ENCODE measurements around the gene FUS.
"Not testable (repeated sequence)": the region's sequence is repeated elsewhere in the genome, so short reads cannot be mapped to it uniquely, and the experiment has no call there.

Gene FUS

DNA sequence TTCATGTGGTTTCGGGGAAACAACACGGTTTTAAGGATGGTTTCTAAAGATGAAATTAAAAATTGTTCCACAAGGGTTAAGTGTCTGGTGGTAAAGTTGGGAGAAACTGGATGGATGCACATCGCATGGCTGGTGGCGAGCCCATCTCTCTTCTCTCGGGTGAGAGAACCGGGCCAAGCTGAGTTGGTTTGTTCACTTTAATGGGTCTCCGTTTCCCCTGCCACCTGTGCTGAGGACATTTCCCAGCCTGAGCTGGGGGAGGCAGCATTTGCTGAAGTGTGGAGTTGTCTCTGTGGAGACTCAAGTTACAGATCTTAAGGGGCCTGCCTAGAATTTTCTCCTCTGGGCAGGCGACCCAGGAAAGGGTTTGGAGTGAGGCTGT is 7.9 kb downstream of the FUS start:
- DNase-seq, result no peak

DNA sequence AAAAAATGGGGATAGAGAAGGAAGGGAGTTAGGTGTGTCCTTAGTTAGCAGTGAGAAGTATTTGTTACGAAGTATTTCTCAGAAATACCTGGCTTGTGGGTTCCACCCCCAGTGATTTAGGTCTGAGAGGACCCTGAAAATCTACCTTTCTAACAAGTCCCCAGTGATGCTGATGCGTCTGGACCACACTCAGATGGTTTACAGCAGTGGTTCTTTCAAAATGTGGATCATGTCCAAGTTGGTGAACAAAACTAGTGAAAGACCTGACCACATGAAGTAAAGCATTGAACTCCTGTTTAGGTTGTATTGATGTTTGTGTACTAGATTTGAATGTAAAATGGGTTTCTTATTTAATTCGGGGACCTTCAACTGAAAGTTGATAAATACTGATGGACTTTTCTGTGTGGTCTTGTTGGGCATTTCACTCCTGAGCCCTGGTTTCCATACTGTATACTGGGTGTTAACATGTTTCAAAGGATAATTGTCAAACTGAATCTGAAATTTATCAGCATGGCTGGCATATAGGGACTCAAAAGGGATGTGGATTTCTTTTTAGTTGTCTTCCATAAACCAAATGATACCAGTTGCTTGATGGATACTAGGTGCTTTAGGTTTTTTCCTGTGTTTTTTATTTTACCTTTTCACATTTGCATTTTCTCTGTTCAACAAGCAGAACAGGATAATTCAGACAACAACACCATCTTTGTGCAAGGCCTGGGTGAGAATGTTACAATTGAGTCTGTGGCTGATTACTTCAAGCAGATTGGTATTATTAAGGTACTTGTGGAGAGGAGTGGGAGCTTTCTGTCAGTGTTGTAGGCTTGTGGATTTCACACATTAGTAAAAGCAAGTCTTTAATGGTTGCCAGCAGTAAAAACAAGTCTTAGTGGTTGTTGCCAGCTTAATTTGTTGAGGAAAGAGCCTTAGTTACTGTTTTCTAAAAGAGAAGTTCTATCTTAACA is 8.8 kb downstream of the FUS start:
- DNase-seq, result no peak

DNA sequence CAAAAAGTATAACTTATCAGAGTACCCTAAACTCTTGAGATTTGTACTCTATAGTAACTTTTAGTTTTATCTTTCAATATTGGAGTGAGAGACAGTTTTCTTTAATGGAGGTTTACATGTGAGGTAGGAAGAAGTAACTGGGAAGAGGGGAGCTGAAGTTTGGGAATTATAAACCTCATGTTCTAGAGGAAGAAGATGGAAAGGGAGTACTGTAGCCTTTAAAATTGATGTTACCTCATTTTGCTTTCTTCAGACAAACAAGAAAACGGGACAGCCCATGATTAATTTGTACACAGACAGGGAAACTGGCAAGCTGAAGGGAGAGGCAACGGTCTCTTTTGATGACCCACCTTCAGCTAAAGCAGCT is 9.5 kb downstream of the FUS start:
- DNase-seq, result no peak

GRCh38 chr16:31190061-31190460 is 10.1 kb downstream of the FUS start:
- no peak for DNase-seq

DNA sequence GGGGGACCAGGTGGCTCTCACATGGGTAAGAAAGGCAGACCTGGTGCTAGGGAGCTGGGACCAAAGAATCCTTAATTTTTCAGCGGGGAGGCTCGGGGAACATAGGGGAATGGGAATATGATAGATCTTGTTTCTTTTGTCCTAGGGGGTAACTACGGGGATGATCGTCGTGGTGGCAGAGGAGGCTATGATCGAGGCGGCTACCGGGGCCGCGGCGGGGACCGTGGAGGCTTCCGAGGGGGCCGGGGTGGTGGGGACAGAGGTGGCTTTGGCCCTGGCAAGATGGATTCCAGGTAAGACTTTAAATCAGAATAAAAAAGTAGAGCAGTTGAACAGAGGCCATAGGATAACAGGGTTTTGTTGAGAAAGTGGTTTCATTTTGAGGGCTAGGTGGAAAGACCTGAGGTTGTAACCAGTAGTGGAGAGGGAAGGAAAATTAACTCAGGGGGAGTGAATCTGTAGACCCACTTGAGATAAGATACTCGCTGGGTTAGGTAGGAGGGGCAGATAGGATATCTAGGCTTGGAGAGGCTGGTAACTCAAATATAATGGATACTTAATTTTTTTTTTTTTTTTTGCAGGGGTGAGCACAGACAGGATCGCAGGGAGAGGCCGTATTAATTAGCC is 11.0 kb downstream of the FUS start:
- DNase-seq, result no peak

- DNase-seq, result no peak
These were observed 11.9 kb downstream of the FUS start for GRCh38 chr16:31191697-31192428.

DNA sequence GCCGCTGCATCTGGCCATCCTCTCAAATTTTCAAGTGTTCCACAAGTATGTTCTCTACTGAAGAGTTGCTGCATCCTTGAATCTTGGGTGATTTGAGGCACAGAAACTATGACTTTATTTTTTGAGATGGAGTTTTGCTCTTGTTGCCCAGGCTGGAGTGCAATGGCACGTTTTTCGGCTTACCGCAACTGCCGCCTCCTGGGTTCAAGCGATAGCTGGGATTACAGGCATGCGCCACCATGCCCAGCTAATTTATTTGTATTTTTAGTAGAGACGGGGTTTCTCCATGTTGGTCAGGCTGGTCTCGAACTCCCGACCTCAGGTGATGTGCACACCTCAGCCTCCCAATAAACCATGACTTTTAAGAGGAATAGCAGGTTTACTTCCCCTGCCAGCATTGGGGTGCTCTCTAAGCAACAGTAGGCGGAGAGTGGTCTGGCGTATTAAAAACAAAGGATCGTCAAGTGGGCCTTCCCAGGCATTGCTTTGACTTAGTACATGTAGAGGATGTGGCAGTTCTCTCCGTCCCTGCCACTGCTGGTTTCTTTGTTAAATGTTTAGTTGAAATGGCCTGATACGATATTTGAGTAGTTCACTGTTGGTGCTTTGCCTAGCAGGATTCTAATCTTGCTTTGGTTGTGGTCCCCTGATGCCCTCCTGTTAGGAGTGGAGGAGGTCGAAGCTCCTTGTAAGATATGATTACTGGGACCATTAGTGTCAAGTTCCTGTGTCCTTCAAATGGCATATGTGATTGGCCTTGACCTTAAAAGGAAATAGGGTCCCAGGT is 13.1 kb downstream of the FUS start:
- no peak for DNase-seq

- no peak for DNase-seq
These were observed 13.9 kb downstream of the FUS start for GRCh38 chr16:31193874-31194273.

GRCh38 chr16:31194898-31195297 is 15.0 kb downstream of the FUS start:
- DNase-seq, result no peak

- not testable (repeated sequence) for DNase-seq
These were observed 15.9 kb downstream of the FUS start for GRCh38 chr16:31195861-31196260.

- no peak for DNase-seq
These were observed 16.6 kb downstream of the FUS start for GRCh38 chr16:31196324-31197088.

DNA sequence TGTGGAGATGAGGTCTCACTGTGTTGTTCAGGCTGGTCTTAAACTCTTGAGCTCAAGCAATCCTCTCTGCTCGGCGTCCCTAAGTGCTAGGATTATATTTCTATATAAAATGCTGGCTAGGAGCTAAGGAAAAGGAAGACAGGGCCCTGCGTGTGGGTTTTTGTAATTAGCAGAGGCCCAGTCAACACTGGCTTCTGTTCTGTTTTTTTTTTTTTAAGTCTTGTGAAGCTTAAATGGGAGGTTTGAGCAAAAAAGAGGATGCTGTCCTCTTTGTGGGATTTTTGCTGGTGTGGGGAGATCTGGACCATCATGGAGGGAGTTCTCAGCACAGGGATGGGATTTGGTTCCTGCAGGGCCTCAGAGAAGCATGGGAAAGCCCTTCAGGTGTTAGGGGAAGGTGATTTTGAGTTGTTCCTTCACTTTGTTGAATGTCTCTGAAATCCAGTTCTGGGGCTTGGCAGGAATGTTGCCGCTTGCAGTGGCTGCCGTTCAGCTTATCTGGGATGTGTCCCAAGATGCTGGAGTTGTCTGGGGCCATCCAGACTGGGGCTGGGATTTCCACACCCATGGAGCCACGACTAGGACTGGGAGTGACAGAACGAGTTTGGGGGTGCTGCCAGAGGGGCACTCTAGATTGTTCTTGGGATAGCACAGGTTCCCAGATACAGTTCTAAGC is 18.4 kb downstream of the FUS start:
- DNase-seq, result no peak

DNA sequence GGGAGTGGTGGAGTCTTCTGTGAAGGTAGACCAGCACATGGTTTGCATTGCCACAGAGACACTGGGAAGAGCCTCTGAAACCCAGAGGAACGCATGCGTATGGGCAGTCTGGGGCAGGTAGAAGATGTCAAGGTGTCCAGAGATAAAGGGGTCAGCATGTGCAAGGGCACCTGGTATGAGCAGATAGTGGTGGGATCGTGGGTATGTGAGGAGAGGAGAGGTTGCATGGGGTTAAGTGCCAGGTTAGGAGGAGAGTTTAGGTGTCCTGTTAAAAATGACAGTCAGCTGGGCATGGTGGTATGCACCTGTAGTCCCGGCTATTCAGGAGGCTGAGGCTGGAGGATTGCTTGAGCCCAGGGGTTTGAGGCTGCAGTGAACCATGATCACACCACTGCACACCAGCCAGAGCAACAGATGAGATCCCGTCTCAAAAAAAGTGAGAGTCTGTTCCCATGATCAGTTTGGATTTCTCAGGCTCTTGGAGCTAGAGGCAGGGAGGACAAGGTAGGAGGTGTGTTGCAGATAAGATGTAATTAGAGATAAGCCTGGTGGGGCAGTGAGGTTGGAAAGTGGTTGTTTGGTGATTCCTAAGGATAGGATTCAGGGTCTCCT is 19.6 kb downstream of the FUS start:
- DNase-seq, result no peak

DNA sequence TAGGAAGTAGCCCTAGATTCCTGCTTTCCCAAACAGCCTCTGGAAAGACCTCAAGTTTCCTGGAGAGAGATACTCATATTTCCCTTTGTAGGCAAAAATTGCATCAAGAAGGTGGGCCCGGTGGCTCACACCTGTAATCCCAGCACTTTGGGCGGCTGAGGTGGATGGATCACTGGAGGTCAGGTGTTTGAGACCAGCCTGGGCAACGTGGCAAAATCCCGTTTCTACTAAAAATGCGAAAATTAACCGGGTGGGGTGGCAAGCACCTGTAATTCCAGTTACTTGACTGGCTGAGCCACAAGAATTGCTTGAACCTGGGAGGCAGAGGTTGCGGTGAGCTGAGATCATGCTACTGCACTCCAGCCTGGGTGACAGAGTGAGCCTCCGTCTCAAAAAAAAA is 20.2 kb downstream of the FUS start:
- DNase-seq, result not testable (repeated sequence)

DNA sequence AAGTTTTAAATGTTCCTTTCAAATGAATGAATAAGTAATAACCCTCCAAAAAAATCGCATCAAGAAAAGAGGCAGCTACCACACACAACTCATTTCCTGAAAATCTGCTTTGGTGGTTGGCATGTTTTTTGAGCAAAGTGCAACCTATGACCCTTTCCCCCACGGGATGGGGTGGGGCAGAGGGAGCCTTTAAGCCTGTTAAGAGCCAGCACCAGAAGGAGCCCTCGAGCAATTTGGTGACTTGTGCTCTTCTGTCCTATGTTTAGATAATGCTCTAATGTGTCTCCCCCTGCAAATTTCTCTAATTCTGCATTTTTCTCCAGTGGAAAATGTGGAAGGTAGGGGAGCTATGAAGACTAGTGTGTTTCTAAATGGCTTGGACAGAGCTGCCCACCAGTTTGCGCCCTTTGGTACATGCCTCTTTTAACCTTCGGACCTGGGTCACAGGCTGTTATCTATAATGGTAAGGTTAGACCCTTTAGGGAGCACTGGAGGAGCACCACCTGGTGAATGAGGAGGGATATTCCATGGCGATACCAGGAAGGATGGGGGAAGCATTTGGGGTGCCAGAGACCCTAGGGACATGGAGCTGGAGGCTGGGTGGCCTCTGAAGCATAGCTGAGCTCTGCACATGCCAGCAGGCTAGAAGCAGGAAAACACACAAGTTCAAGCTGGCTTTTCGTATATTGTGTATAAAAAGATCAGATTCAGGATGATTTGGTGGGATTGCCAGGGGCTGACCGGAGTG is 21.1 kb downstream of the FUS start:
- peak; percentile 31 for DNase-seq

DNA sequence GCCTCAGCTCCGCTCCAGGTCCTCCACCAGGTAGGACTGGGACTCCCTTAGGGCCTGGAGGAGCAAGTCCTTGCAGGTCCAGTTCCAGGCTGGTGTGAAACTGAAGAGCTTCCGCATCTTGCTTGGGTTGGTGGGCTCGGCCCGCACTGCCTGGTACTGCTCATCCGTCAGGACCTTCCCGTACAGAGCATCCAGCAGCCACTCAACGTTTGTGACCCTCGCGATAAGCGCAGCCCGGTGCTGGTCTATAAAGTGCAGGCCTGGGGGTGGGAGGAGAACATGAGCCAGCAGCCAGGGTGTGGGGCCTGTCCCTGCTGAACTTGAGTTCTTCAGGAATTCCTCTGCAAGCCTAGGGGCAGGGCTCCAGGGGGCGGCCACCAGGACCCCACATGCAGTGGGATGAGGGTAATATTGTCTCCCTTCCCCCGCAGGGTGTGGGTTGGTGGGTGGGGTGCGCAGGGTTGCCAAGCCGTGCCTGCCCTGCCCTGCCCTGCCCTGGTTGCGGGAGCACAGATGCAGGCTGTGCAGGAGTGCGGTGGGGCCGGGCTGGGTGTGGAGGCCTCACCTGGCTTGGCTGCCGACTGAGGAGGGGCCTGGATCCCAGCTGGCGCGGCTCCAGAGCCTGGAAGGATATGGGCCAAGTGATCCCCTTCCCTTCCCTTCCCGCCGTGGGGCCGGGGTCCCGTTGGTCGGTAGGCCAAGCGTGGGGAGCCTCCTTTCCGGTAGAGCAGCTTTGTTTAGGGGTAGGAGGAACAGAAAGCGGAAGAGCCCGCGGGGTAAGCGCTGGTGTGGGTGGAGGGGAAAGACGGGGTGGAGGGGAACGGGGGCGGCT is 21.9 kb downstream of the FUS start:
- DNase-seq, result peak; percentile 31

GRCh38 chr16:31202414-31203375 is 22.8 kb downstream of the FUS start, which contains the start of gene PYCARD:
TSS of gene PYCARD (minus strand) at chr16:31202760. CDS start at chr16:31202690, 70 bp downstream.
- peak; percentile 30 for DNase-seq
